Iris pigment epithelial cell (primary cell): ENCODE measurements around the gene SLC11A1.

ENCODE experiments used
- DNase-seq: peaks from one replicate; pipeline ENCODE4 v3.0.0-alpha.2; 2011; ENCODE audit warnings: low read depth

SLC11A1 gene

DNA sequence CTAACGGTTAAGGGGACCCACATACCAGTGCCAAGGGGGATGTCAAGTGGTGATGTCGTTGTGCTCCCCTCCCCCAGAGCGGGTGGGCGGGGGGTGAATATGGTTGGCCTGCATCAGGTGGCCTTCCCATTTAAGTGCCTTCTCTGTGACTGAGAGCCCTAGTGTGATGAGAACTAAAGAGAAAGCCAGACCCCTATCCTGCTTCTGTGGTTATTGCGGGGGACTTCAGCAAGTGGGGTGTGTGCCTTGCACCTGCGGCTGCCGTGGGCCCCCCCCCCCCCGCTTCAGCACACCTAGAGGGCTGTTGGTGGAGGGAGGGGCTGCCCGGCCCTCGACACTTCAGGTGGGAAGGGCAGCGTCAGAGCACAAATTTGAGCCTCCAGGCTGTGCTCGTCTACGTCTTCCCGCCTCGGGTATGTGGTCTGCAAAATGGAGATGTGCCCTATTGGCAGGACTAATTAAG, 23.7 kb downstream of the SLC11A1 start:
- DNase-seq = no peak

DNA sequence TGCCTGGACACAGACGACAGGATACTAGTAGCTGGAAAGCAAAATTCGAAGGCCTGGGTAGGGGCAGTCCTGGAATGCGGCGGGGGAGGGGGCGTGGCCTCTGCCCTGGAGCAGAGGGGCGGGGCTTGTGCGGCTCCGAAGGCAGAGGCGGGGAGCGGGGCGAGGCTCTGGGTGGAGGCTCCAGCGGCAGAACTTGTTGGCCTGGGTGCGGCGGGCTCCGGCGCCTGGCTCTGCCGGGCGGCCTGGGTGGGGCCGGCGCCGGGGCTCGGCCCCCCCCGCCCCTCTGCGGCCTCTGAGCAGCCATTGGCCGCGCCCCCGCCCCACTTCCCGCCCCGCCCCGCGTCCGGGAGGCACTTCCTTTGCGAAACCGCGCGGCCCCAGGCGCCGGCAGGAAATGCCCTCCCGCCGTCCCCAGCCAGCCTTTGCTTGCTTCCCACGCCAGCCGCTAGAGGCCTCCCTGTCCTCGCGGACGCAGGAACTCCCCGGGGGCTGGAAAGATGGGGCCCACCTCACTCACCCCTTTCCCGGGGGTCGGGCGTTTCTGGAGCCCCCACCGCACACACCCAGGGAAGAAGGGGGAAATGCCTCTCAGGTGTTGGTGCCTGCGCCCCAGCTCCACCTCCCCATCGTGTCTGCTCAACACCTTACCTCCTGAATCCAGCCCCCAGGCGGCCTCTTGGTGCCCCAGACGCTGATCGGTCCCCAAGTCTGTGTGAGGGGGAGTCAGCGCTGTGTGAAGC, 24.3 kb downstream of the SLC11A1 start:
- DNase-seq = peak; percentile 95

DNA sequence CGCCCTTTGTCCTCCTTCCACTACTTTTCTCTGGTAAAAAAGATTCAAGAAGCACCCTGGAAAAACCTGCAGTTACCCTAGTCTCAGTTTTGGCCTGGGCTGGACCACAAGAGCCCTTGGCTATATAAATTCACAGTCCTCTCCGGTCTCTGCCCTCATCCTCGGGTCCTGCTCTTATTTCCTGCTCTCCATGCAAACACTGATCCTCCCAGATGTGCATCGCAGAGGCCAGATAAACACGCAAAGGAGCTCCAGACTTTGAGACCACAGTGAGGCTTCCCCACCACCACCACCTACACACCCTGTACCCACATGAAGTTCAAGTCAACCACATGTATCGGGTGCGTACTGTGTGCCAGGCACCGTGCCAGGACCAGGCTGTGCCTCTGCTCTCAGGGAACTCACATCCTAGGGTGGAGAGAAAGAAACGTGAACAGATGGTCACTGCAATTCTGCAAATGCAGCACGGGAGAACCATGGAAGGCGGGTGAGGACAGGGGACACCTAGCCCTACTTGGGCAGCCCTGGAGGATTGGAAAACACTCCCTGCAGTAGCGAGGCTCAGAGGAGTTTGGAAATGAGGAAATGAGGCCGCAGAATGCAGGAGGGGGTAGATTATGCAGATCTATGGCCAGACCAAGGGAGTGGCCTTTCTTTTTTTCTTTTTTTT, 25.0 kb downstream of the SLC11A1 start:
- peak; percentile 48 for DNase-seq

GRCh38 chr2:218407717-218408116, 25.6 kb downstream of the SLC11A1 start:
- no peak for DNase-seq

GRCh38 chr2:218418321-218418716, 36.2 kb downstream of the SLC11A1 start:
- no peak for DNase-seq

- DNase-seq = no peak
These were observed 36.8 kb downstream of the SLC11A1 start, which contains the start of gene VIL1 for GRCh38 chr2:218418717-218419458. Gene VIL1 (plus strand): TSS chr2:218419123. CDS start chr2:218423779, 4,656 bp downstream.

- DNase-seq = no peak
These were observed 37.6 kb downstream of the SLC11A1 start for GRCh38 chr2:218419630-218420216.

DNA sequence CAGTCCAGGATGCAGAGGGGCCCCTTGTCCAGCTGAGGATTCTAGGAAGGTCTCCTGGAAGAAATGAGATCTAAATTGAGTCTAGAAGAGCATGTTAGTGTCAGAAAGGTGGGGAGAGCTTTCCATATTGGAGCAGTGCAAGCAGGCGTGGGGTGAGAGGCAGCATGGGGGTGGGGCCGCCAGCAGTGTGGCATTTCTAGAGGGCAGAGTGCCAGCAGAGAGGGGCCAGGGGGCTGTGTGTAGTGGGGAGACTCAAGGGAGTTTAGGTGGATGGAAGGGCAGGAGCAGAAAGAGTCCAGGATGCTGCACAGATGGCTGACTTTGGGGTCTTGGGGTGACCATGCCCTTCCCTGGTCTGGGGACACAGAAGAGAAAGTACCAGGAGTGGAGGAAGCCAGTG, 39.0 kb downstream of the SLC11A1 start:
- DNase-seq = no peak

DNA sequence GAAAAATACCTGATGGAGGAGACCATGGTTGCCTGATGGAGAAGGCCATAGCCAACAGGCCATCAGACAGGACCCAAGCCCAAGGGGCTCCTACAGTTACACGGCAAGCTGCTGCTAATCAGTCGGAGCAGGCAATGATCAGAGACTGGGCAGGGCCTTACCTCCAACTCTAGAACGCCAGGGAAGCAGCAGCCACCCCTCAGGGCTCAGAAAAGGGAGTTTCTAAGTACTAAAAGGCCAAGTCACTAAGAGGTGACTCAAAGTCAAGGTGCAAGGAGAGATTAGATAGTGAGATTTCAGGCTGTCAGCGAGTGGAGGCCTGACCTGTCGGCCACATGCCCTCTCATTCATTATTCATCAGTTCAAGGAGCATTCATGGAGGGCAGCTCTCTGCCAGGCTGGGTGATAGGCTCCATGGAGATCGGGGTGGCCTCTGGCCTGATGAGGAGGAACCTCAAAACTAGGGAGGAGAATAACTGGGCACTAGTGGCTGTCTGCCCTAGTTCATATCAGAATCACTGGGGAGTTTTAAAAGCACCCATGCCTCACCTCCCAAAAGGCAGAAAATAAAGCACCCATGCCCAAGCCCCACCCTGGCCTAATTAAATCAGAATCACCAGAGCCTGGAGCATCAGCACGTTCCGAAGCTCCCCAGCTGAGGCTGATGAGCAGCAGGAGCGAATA, 40.5 kb downstream of the SLC11A1 start:
- DNase-seq = no peak

DNA sequence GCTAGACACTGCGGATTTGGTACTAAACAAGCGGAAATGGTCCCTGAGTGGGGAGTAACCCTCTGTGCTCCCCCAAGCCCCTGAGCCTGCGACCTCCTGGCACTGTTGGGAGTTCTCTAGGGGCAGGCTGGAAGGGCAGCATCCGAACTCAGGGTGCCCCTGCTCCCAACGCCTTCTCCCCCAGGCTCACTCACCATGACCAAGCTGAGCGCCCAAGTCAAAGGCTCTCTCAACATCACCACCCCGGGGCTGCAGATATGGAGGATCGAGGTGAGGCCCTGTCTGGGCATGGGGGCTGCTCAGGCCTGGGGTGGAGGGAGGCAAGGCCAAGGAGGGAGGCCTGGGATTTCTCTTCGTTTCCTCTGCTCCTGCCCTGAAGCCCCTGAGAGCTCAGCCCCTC, 41.5 kb downstream of the SLC11A1 start:
- no peak for DNase-seq

DNA sequence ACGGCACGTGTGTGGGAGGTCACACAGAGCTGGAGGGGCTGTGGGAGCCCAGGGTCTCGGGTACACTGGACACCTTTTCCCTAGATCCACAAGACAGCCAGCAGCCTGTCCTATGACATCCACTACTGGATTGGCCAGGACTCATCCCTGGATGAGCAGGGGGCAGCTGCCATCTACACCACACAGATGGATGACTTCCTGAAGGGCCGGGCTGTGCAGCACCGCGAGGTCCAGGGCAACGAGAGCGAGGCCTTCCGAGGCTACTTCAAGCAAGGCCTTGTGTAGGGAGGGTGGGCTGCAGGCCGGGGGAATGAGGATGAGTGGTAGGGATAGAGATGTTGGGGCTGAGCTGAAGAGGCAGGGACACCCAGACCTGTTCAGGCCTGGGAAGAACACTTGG, 43.5 kb downstream of the SLC11A1 start:
- DNase-seq = no peak

GRCh38 chr2:218427741-218428140, 45.7 kb downstream of the SLC11A1 start:
- DNase-seq = no peak

DNA sequence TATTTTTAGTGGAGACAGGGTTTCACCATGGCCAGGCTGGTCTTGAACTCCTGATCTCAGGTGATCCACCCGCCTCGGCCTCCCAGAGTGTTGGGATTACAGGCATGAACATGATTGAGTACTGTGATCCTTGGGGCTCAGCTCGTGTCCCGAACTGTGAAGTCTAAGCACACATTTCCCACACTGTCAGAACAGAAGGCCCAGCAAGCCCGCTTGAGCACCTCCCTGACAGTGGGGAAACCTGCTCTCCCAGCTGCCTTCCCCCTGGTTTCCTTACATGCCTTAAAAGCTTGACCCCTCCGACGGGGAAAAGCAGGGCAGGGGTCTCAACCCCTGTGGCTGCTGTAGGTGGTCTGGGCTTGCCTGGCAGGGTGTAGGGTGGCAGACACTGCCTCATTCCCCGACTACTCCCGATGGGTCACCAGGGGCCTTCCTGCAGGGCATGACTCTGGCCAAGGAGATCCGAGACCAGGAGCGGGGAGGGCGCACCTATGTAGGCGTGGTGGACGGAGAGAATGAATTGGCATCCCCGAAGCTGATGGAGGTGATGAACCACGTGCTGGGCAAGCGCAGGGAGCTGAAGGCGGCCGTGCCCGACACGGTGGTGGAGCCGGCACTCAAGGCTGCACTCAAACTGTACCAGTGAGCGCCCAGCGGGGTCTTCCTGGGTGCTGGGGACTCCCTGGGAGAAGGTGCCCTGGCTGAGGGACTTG, 46.9 kb downstream of the SLC11A1 start:
- no peak for DNase-seq

DNA sequence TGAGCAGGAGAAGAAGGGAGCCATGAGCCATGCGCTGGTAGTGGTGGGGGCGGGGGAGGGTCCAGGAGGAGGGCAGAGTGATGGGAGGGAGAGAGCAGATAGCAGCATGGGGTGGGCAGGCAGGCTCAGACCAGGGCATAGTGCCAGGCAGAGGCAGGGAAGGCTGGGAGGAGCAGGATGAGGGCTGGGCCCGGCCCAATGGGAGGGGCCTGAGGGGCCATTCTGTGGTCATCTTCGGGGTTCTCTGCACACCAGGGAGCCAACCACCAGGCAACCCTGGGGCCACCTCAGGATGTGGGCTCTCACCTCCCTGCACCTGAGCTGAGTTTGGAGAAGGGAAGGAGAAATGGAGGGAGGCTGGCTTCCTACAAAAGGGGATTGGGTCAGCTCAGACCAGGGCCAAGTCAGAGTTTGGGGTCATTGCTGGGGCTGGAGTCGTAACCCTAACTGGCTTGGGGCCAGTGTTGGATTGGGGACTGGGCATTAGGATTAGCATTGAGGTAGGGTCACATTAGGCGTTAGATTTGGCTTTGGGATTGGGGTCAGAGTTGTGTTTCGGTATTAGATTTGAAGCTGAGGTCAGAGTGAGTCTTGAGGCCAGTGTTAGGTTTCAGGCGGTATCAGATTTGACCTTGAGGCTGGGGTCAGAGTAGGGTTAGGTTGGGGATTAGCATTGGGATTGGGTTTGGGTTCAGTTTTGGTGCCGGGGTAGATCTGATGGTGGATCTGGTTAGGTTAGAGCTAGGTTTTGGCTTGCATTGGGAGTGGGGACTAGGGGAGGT, 48.0 kb downstream of the SLC11A1 start:
- no peak for DNase-seq

DNA sequence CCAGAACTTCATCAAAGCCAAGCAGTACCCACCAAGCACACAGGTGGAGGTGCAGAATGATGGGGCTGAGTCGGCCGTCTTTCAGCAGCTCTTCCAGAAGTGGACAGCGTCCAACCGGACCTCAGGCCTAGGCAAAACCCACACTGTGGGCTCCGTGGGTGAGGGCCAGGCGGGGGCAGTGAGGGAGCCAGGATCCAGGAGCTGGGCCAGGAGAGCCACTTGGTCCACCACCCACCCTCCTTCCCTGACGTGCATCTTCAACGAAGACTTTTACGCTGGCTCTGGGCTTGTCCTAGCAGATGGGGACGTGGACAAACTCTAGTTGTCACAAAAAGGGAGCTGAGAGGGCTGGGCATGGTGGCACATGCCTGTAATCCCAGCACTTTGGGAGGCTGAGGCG, 48.6 kb downstream of the SLC11A1 start:
- DNase-seq = no peak

DNA sequence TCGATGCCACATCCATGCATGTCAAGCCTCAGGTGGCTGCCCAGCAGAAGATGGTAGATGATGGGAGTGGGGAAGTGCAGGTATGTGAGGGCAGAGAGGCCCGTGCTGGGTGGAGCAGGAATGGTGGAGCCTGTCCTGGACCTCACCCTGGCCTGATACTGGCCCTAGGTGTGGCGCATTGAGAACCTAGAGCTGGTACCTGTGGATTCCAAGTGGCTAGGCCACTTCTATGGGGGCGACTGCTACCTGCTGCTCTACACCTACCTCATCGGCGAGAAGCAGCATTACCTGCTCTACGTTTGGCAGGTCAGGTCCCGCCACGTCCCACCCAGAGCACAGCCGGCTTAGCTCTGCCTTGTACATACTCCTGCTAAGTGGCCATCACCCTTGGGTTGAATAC, 49.8 kb downstream of the SLC11A1 start:
- no peak for DNase-seq

DNA sequence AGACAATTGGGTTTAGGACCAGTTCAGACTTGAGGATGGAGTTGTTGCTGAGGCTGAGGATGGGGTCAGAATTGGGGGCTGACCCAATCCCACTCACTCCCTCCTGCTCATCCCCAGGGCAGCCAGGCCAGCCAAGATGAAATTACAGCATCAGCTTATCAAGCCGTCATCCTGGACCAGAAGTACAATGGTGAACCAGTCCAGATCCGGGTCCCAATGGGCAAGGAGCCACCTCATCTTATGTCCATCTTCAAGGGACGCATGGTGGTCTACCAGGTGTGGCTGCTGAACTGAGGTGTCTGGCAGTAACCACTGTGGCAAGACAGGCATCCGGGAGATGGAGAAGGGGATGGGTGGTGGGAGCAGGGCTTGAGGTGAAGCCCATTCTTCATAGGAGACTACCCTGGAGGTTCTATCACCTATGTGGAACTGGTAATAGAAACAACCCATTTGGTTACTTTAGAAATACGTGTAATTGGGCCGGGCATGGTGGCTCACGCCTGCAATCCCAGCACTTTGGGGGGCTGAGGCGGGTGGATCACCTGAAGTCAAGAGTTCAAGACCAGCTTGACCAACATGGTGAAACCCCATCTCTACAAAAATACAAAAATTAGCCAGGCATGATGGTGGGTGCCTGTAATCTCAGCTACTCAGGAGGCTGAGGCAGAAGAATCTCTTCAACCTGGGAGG, 50.7 kb downstream of the SLC11A1 start:
- no peak for DNase-seq

DNA sequence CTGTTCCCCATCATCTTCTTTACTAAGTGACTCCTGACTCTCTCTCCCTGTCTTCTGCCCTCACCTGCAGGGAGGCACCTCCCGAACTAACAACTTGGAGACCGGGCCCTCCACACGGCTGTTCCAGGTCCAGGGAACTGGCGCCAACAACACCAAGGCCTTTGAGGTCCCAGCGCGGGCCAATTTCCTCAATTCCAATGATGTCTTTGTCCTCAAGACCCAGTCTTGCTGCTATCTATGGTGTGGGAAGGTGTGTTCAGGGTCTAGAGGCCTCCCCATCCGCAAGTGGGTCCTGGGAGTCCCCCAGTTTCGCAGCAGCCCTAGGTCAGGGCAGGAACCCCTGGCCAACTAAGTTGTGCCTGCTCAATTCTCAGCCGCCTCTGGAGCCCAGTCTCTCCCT, 52.4 kb downstream of the SLC11A1 start:
- no peak for DNase-seq

DNA sequence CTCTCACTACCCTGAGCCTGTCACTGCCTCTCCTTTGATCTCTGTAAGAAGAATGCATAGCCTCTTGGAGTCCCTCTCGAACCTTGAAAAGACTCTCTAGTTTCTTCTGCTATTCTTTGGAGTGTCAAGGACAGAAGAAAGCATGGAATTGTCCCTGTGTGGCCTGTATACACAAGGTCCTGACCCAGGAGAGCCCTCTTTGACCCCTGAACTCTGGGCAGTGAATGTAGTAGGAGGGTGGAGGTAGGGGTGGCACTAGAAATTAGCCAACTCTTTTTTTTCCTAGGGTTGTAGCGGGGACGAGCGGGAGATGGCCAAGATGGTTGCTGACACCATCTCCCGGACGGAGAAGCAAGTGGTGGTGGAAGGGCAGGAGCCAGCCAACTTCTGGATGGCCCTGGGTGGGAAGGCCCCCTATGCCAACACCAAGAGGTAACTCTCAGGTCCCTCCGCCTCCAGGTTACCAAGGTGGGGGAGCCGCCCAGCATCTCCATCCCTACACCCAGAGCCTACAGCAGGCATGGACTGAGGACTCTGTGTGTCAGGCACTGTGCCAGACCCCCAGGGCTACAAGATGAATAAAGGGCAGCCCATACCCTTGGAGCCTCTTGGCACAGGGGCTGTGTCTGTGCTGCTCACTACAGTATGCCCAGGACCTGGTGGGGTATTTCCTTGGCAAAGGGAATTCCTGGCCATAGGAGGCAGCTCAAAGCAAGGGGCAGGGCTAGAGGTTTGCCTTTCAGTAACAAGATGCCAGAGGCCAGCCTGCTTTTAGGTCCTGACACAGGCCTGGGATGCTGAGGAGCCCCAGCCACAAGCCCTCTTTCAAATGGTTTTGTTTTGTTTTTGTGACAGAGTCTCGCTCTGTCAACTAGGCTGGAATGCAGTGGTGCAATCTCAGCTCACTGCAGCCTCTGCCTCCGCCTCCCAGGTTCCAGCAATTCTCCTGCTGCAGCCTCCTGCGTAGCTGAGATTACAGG, 53.2 kb downstream of the SLC11A1 start:
- no peak for DNase-seq
